Measurements from ENCODE around the gene PALLD.

The PALLD gene

DNA sequence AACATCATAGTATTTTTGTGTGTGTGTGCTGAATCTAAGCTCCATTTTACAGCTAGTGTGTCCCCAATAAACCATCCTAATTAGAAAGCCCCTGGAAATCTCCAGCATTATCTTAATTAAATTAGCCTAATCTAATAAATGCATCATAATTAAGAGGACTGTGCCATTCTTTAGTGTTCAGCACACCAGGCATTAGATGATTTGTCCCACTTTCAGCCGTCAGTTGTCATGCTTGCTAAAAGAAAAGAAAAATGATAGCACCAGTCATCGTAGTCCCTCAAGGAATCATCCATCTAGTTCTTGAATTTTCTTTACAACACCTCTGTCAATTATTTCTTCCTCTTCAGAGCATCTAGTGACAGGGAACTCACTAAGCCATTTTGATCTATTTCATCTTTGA is 155.9 kb downstream of the PALLD start:
- DNase-seq = no peak

DNA sequence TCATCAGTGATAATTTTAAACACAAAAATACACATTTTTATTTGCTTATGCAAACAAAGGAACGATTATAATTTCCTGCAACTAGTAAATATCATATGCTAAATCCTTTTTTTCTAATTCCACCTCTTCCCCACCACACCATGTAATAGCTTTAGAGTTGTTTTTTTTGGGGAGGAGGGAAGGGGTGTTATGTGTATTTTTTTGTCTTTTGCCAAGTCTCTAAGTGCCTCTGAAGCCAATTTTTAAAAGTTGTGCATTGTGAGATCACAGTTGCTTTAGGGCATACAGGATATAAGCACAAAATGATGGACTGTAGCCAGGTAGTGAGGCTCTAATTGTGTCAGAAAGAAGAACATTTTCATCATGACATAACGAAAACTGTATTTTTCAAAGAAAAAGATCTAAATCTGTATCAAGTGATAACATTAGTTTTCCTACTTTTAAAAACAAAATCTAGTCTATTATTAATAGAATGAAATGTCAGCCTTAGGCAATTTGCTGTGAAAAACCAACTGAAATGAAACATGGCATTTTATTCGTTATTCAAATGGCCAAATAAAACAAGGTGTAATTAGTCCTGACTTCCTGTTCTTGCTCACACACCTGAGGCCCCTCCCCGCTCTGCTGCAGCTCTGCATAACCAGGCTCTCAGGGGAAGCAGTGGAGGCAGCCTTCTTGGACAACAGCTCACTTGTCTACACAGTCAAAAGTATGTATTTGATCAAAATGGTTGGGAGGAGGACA is 157.4 kb downstream of the PALLD start:
- DNase-seq = no peak

- no peak for DNase-seq
These were observed 158.0 kb downstream of the PALLD start for GRCh38 chr4:168654848-168655174.

DNA sequence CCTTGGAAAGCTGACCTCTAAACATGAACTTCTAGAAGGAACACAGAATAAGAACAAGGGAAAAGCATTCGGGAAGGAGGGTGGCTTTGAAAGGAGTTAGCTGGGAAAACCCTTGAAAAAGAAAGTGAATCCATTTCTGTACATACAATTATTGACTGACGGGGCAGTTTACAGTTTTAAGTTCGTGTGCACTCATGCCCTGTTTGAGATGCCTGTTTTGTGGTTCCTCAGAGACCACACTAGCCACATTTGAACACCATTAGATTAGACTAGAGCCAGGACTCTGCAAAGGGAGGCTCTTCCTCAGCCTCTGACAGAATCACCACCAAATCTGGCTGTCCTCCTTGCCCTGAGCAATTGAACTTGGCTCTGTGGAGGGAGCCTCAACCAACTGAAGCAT is 158.3 kb downstream of the PALLD start:
- no peak for DNase-seq

DNA sequence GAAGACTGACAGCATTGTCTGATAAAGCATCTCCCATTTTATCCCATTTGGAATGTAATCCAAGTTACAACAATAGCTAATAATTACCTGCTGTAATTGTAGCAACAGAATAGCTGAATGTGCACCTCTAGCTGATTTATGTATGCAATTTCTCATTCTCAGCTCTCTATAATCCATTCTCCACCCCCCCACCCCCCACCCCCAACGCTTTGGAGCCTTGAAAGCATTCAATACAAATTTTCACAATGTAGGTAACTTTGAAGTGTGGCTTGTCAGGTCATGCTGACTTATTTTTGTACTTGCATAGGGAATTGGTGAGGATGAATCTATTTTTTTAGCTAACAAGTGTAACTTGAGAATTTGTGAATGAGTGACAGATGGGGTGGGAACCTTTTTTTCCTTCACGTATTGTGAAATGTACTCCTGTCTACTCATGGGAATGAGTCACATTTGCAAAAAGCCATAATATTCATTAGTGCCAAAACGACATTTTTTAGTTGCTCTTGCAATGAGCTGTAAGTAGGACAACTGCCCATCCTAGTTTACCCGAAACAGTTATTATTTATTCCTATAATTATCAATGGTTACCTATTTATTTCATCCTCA is 159.3 kb downstream of the PALLD start:
- DNase-seq = peak; percentile 61

GRCh38 chr4:168656946-168657473 is 160.2 kb downstream of the PALLD start:
- DNase-seq = no peak

DNA sequence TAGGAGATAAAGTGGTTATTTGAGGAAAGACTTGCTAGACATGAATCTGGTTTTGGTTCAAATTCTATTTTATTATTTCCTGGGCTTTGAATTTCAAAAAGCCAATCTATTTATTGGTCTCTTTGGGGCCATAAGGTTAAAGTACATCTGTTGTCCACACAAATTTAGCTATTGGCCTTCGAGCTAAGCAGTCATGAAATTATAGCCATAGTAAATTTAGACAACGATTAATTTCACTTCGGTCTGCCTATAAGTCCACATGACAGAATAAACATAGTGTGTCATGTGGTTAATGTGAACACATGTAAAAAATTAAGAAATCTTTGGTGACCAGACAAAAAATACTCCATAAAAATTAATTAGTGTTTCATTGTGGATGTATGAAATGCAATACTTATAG is 161.9 kb downstream of the PALLD start:
- DNase-seq = no peak

GRCh38 chr4:168659741-168660465 is 163.1 kb downstream of the PALLD start:
- DNase-seq = no peak

DNA sequence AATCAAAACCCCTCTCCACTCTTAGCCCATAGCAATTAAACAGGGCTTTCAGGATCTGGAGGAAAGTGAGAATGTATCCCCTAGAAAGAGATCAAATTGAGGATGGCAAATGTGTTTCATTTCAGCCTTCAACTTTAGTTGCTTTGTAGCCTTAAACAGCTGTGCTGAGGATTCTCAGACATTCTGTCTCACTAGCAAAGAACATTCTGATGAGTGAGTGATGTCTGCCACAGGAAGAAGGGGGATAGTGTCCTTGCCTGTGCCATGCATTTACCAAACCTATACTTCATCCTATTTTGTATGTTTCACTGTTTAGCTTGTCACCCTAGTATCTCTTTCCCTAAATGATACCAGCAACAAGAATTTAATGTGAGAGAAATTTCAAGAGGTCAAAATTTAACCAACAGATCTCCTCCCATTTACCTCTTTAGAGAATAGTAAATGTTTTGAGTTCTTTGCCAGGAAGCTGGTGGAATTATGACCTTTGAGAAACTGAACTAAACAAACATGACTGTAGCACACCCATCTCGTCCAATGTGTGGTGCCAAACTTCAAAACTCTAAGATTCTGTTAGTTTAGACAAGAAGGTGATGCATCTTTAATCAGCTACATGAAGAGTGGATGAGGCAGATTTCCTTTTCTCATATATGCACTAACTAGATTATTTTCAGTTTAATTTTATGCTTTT is 165.6 kb downstream of the PALLD start:
- DNase-seq = no peak

- no peak for DNase-seq
These were observed 167.5 kb downstream of the PALLD start for GRCh38 chr4:168664242-168664891.

- no peak for DNase-seq
These were observed 169.7 kb downstream of the PALLD start for GRCh38 chr4:168666531-168666930.

GRCh38 chr4:168667376-168667775 is 170.5 kb downstream of the PALLD start:
- DNase-seq = no peak

- DNase-seq = no peak
These were observed 171.1 kb downstream of the PALLD start for GRCh38 chr4:168667921-168668320.

DNA sequence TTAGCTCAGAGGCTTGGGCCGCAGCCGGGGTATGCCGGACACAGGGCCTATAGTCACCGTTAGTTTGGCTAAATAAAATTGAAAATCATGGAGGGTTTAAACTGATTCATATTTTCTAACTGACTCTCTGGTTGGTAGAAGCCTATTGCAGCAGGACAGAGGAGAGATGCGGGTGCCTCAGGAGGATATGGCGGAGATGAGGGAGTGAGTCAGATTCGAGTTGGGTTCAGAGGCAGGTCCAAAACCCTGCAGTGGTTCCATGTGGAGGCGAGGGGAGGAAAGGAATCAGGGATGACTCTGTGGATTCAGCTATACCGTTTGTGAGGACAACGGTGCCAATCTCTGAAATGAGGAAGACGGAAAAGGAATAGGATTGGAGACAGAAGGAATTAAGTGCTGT is 176.6 kb downstream of the PALLD start:
- no peak for DNase-seq

DNA sequence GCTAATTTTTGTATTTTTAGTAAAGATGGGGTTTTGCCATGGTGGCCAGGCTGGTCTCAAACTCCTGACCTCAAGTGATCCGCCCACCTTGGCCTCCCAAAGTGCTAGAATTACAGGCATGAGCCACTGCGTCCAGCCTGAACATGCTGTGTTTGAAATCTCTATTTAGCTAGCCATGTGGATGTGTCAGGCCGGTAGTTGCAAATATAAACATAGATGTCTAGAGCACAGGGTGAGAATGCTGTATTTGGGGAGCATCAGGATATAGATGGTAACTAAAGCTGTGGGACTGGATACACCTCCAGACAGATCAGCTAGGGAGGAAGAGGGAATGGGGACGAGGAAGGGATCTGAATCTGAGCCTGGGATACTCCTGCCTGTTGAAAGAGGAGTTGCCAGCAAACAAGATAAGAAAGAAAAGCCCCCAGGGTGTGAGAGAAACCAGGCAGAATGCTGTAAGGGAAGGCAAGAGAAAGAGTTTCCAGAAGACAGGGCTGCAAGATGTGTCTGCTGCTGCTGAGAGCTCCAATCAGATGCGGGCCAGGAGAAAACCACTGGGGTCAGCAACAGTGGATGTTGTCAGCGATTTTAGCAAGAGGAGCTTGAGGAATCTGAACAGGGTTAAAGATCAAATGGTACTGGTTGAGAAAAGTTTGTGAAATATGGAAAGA is 177.4 kb downstream of the PALLD start:
- no peak for DNase-seq

DNA sequence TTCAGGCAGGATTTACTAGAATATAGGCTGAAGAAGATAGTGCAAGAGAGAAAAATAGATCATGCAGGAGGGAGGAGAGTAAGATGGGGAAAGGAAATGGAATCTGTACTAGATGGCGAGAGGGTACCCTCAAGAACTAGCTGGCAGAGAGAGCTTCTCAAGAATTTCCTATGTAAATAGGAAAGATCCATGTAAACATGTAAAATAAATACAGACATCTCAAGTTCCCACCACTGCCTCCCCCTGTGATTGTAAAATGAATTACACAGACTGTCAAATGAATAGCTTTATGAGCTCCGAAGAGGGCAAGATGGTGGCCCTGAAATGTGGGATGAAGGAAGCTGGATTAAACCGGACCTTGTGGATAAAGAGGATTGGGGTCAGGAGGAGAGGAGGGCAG is 178.0 kb downstream of the PALLD start:
- DNase-seq = no peak

- DNase-seq = no peak
These were observed 180.2 kb downstream of the PALLD start for GRCh38 chr4:168677063-168677462.

DNA sequence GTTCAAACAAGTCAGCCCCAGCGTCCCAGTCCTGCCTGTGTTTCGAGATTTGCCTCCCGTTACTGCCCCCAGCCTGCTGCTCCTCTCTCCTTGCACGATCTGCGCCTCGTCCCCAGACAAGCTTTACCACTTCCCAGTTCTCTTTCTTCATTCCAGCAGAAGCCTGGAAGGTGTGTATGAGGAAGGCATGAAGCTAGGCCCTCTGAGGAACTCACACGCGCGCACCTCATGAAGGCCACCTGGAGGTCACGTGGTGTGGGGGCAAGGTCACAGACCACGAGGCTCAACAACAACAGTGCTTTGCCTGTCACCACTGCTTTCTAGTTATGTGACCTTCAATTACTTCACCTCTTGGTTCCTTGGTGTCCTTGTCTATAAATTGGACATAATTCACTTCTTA is 181.0 kb downstream of the PALLD start:
- DNase-seq = no peak

DNA sequence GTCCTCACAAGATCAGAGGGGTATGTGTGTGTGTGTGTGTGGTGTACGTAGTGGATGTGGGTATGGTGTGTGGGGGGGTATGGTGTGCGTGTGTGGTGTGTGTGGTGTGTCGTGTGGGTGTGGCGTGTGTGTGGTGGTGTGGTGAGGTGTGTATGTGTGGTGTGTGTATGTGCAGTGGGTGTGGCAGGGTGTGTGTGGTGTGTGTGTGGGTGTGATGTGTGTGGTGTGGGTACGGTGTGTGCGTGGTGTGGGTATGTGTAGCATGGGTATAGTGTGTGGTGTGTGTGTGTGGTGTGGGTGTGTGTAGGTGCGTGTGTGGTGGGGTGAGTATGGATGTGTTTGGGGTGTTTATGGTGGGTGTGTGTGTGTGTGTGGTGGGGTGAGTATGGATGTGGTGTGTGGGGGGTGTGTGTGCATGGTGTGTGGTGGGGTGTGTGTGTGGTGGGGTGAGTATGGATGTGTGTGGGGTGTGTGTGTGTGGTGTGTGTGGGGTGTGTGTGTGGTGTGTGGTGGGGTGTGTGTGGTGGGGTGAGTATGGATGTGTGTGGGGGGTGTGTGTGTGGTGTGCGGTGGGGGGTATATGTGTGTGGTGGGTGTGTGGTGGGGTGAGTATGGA is 182.0 kb downstream of the PALLD start:
- no peak for DNase-seq

DNA sequence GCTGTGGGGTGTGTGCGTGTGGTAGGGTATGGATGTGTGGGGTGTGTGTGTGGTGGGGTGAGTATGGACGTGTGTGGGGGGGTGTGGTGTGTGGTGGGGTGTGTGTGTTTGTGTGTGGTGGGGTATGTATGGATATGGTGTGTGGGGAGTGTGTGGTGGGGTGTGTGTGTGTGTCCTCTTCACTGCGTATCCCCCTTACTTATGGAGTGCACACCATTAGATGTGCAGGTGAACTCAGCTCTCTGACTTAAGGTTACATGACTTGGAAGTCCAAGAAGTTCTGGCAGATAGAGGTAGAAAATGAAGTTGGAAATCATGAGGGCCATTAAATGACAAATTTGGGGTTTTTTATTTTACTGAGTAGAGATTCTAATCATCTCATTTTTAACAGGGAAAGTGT is 182.5 kb downstream of the PALLD start:
- DNase-seq = no peak

GRCh38 chr4:168679819-168680218 is 183.0 kb downstream of the PALLD start:
- DNase-seq = peak; percentile 48
